ENCODE data around the gene TMEM255A. TPM values are rescaled to one million over a fixed set of nuclear protein-coding genes. Genes with fewer than 3 reads are reported as not detected.

Gene TMEM255A
- polyA plus RNA-seq, 1 of the 3 experiments (the other 2 are of a cell fraction) = 0.08 TPM

GRCh38 chrX:120244735-120245498 lies 66.3 kb downstream of the TMEM255A start (continued):
- no peak for TF ChIP-seq GATA2 (CRISPR knock-in tag; IDR thresholded peaks at IDR 0.05)
- TF ChIP-seq JUND (IDR thresholded peaks at IDR 0.05) = no peak
- peak; percentile 94 for TF ChIP-seq NFIC (IDR thresholded peaks at IDR 0.05; ENCODE audit: borderline replicate concordance)
- TF ChIP-seq RFX5 (IDR thresholded peaks at IDR 0.05; ENCODE audit: low read length) = no peak
- no peak for TF ChIP-seq CTCF (IDR thresholded peaks at IDR 0.05)
- TF ChIP-seq, protein P1, sequence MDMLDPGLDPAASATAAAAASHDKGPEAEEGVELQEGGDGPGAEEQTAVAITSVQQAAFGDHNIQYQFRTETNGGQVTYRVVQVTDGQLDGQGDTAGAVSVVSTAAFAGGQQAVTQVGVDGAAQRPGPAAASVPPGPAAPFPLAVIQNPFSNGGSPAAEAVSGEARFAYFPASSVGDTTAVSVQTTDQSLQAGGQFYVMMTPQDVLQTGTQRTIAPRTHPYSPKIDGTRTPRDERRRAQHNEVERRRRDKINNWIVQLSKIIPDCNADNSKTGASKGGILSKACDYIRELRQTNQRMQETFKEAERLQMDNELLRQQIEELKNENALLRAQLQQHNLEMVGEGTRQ (IDR thresholded peaks at IDR 0.05; ENCODE audit: borderline replicate concordance, low read depth, low read length) = no peak
- 0 out of 2 replicates have a peak, but pooled peaks have one; percentile 20 for TF ChIP-seq FOSL2 (IDR thresholded peaks at IDR 0.05; ENCODE audit: borderline replicate concordance, low read depth)
- TF ChIP-seq ZBTB33 (IDR thresholded peaks at IDR 0.05; ENCODE audit: borderline replicate concordance, low read depth) = no peak
- TF ChIP-seq RXRA (IDR thresholded peaks at IDR 0.05; ENCODE audit: borderline replicate concordance, low read depth) = no peak
- no peak for TF ChIP-seq EP300 (IDR thresholded peaks at IDR 0.05; ENCODE audit: borderline replicate concordance in 1 of 2, low read depth in 1 of 2, low read length in 1 of 2)
- TF ChIP-seq PBX3 (IDR thresholded peaks at IDR 0.05) = no peak
- TF ChIP-seq MEF2A (IDR thresholded peaks at IDR 0.05; ENCODE audit: borderline replicate concordance, low read depth) = no peak
- TF ChIP-seq GABPA (IDR thresholded peaks at IDR 0.05; ENCODE audit: low read depth) = peak; percentile 72
- TF ChIP-seq SMC3 (IDR thresholded peaks at IDR 0.05; ENCODE audit: low read depth, low read length) = no peak
- no peak for TF ChIP-seq EZH2phosphoT487 (IDR thresholded peaks at IDR 0.05; ENCODE audit: borderline replicate concordance, low read depth)
- peak; percentile 44; the same call in 1 of the 2 replicates for TF ChIP-seq MXI1 (IDR thresholded peaks at IDR 0.05; ENCODE audit: low read depth, low read length)
